ENCODE measurements around the gene EFCAB8. TPM values are rescaled to one million over a fixed set of nuclear protein-coding genes. Genes with fewer than 3 reads are reported as not detected.

EFCAB8 gene
- total RNA-seq, 1 experiment from 2014 or later: not detected

GRCh38 chr20:32908334-32909292 lies 49.9 kb downstream of the EFCAB8 start:
- ChIA-PET CTCF (no interaction called here), POLR2A (ENCODE audit: unreplicated experiment) (no interaction called here)
- TF ChIP-seq CTCF (conservative IDR thresholded peaks at IDR 0.05): no peak
- no peak for TF ChIP-seq EZH2 (IDR thresholded peaks at IDR 0.05; ENCODE audit: low read depth)

GRCh38 chr20:32909451-32909850 lies 50.7 kb downstream of the EFCAB8 start:
- DNase-seq: no peak
- CTCF ChIA-PET: no interaction called here
- Histone ChIP-seq H3K9me3 (ENCODE audit: insufficient read depth, low read depth) (no peaks in the 10 kb centered on the region), H3F3A (ENCODE audit: insufficient read depth, low read depth) (no peaks in the 10 kb centered on the region), H3K4me3 (no peak overlapping the region), H3K27ac (no peak overlapping the region), H4K20me1 (ENCODE audit: insufficient read depth) (no peaks in the 10 kb centered on the region), H3K27me3 (ENCODE audit: insufficient read depth, low read depth) (peaks cover 69% of the 10 kb centered on the region), H3K4me1 (replicated peaks; ENCODE audit: insufficient read depth) (no peaks in the 10 kb centered on the region), H3K9me2 (ENCODE audit: insufficient read depth) (no peaks in the 10 kb centered on the region), H3K36me3 (ENCODE audit: low read depth) (no peaks in the 10 kb centered on the region), H3K4me2 (no peak overlapping the region), H2AFZ (no peak overlapping the region), H3K79me2 (ENCODE audit: low read depth) (no peaks in the 10 kb centered on the region)
- BruUV-seq (replicated peaks): no TSS peak
- TF ChIP-seq EZH2 (IDR thresholded peaks at IDR 0.05; ENCODE audit: low read depth) (no peak), CTCF (conservative IDR thresholded peaks at IDR 0.05) (no peak)
- POLR2A ChIA-PET (ENCODE audit: unreplicated experiment): no interaction called here
- intact Hi-C loops (cut with micrococcal nuclease; ENCODE audit: unreplicated experiment): no loop called here

More at GRCh38 chr20:32908334-32909292, 49.9 kb downstream of the EFCAB8 start:
- BruUV-seq (replicated peaks): no TSS peak
- no peaks in the 10 kb centered on the region for H3K36me3 ChIP-seq (ENCODE audit: low read depth)
- no peak for DNase-seq
- H3K4me2 ChIP-seq: no peak overlapping the region
- no peak overlapping the region for H3K27ac ChIP-seq
- no peaks in the 10 kb centered on the region for H4K20me1 ChIP-seq (ENCODE audit: insufficient read depth)
- no peaks in the 10 kb centered on the region for H3K4me1 ChIP-seq (replicated peaks; ENCODE audit: insufficient read depth)
- H3K9me3 ChIP-seq (ENCODE audit: insufficient read depth, low read depth): no peaks in the 10 kb centered on the region
- no peaks in the 10 kb centered on the region for H3K79me2 ChIP-seq (ENCODE audit: low read depth)
- no peak overlapping the region for H3K4me3 ChIP-seq
- intact Hi-C loops (cut with micrococcal nuclease; ENCODE audit: unreplicated experiment): no loop called here
- H2AFZ ChIP-seq: no peak overlapping the region
- H3K9me2 ChIP-seq (ENCODE audit: insufficient read depth): no peaks in the 10 kb centered on the region
- H3F3A ChIP-seq (ENCODE audit: insufficient read depth, low read depth): no peaks in the 10 kb centered on the region
- H3K27me3 ChIP-seq (ENCODE audit: insufficient read depth, low read depth): peaks cover 69% of the 10 kb centered on the region

GRCh38 chr20:32909896-32910571 lies 51.3 kb downstream of the EFCAB8 start:
- Histone ChIP-seq H3K27ac (no peak overlapping the region), H3K4me1 (replicated peaks; ENCODE audit: insufficient read depth) (no peaks in the 10 kb centered on the region), H3K4me2 (no peak overlapping the region), H4K20me1 (ENCODE audit: insufficient read depth) (no peaks in the 10 kb centered on the region), H3K4me3 (no peak overlapping the region), H3K9me3 (ENCODE audit: insufficient read depth, low read depth) (no peaks in the 10 kb centered on the region; the same call in 1 of the 2 replicates), H3K9me2 (ENCODE audit: insufficient read depth) (no peaks in the 10 kb centered on the region), H3K27me3 (ENCODE audit: insufficient read depth, low read depth) (peaks cover 69% of the 10 kb centered on the region), H3K79me2 (ENCODE audit: low read depth) (no peaks in the 10 kb centered on the region), H3F3A (ENCODE audit: insufficient read depth, low read depth) (no peaks in the 10 kb centered on the region), H3K36me3 (ENCODE audit: low read depth) (no peaks in the 10 kb centered on the region), H2AFZ (no peak overlapping the region)
- TF ChIP-seq EZH2 (IDR thresholded peaks at IDR 0.05; ENCODE audit: low read depth): no peak
- no peak for TF ChIP-seq CTCF (conservative IDR thresholded peaks at IDR 0.05)
- CTCF ChIA-PET: no interaction called here
- POLR2A ChIA-PET (ENCODE audit: unreplicated experiment): no interaction called here
- intact Hi-C loops (cut with micrococcal nuclease; ENCODE audit: unreplicated experiment): no loop called here
- BruUV-seq (replicated peaks): no TSS peak
- DNase-seq: no peak
